NCI-H774 (cell line): Measurements from ENCODE around the gene CACNA2D1.

Source experiments
- DNase-seq: peaks from one replicate; lab custom pipeline; 2025; lab: John Stamatoyannopoulos, UW

The CACNA2D1 gene

DNA sequence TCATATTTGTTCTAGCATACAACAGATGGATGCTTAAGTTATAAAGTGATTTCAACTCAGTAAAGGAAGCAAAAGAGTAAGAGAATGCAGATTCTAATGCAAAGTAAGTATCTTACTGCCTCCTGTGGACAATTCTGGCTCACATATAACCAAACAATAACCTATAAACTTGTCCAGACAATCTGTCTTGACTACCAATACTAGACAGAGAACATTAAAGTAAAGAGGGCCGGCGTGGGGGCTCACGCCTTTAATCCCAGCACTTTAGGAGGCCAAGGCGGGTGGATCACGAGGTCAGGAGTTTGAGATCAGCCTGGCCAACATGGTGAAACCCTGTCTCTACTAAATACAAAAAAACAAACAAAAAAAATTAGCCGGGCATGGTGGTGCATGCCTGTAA is 329.3 kb downstream of the CACNA2D1 start:
- DNase-seq = no peak

DNA sequence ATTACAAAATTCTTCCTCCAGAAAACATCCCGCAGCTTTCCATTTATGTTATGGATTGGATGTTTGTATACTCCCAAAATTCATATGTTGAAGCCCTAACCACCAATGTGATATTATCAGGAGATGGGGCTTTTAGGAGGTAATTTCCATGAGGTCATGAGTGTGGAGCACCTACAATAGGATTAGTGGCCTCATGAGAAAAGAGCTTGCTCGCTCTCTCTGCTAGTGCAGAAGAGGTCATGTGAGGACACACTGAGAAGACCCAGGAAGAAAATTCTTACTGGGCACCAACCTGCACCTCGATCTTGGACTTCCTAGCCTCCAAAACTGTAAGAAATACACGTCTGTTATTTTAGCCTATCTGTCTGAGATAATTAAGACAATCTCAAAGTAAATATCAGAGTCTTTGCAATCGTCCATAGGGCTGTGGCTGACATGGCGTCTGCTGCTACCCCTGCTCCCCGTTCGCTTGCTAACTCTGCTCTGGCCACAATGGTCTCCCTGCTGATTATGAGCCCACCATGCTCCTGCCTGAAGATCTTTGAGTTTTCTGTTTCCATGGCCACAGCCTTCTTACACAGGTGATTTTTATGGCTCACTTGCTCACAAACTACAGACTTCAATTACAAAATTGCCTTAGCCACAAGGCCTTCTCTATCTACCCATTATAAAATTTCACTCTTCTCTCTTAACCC is 333.3 kb downstream of the CACNA2D1 start:
- no peak for DNase-seq

DNA sequence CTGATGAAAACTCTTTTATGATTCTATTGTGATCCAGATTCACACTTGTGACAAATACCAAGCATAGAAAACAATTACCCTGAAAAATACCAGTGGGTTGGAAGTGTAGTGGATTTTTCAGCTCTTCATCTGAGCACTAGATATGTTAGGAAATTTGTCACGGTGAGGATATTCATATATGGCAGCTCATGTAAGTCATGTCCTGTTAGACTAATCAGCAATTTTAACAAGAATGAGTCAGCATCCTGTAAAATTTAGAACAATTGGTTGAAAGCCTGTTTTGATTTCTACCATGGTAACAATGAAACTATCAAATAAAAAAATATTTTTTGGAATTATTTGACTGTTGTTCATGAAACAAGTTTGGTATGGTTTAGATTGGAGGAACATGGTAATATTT is 334.3 kb downstream of the CACNA2D1 start:
- no peak for DNase-seq

GRCh38 chr7:82106201-82106600 is 337.4 kb downstream of the CACNA2D1 start:
- DNase-seq = no peak

GRCh38 chr7:82105463-82105862 is 338.1 kb downstream of the CACNA2D1 start:
- DNase-seq = no peak

DNA sequence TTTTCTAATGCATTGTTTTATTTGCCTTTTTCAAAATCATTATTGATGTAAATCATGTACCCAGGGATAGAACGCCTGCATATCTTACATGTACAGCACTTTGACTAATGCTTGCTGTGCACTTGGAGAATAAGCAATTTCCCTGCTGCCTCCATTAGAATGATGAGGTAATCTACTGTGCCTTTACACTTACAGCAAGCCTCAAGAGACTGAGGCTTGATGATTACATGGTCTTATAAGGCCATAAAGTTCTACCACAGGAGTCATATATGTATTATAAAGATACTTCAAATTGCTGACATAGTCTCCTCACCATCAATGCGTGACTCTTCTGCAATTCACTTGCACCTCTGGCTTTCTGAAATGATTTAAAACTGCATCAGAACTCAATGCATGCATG is 345.2 kb downstream of the CACNA2D1 start:
- DNase-seq = no peak

DNA sequence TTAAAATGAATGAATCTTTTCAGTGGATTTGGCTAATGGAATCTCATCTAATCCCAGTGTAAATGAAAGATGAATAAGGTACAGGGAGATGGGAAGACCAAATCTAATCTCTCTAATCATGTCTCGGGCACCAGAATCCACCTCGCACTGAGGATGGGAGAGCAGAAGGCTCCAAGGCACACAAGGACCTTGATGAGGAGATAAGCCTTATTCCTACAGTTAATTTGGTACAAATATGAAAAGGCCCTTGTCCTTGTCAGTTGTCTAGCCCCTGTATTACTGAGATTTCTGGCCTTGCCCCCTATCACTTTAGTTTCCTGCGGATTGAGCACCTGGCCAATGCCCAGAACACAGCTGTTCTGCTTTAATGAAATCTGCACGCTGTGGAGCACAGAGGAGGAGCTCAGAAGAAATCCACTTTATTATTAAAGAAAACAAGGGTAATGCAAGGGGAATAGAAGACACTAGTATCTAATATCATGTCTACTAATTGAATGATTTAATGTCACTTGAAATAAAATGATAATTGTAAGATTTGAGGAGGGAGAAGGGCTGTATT is 352.4 kb downstream of the CACNA2D1 start:
- no peak for DNase-seq

GRCh38 chr7:82087099-82087498 is 356.5 kb downstream of the CACNA2D1 start:
- DNase-seq = no peak

DNA sequence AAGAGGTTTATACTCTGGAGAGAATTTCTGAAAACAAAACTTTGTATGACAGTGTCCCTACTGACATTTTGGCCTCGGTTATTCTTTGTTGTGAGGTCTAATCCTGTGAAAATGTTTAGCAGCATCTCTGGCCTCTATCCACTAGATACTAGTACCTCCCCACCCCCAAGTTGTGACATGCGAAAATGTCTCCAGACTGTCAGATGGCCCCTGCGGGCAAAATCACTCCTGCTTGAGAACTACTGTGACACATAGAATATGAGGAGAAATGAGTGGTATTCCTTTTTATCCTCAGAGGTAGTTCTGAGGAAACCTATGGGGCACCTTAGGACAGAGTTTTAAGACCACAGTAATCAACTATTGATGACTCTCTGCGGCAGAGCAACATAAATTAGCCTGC is 358.5 kb downstream of the CACNA2D1 start:
- DNase-seq = no peak

DNA sequence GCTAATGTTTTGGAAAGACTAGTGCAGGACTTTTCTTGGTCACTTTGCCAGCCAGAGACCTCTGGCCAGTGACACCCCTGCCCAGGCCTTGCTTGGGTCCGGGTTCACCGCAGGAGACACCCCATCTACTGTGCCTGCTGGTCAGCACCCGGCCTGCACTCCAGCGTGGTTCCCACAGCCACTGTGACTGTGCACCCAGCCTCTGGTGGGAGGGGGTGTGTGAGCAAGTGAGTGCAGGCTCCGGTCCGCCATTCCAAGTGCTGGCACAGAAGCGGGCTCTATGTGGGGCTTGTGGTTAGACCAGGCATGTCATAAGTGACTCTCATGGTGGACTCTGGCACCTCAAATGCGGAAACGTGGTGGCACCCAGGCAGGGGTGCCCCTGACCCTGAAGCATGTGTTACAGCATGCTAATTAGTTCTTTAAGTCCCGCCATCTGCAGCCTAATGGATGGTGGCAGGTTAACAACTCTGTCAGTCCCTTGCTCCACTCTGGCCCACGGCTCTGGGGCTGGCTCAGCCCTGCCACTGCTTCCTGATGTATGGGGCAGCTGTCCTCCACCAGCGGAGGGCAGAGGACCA is 361.8 kb downstream of the CACNA2D1 start:
- DNase-seq = no peak

GRCh38 chr7:82080254-82080927 is 363.2 kb downstream of the CACNA2D1 start:
- DNase-seq = no peak

- DNase-seq = no peak
Measured at GRCh38 chr7:82079527-82079926, 364.1 kb downstream of the CACNA2D1 start.

DNA sequence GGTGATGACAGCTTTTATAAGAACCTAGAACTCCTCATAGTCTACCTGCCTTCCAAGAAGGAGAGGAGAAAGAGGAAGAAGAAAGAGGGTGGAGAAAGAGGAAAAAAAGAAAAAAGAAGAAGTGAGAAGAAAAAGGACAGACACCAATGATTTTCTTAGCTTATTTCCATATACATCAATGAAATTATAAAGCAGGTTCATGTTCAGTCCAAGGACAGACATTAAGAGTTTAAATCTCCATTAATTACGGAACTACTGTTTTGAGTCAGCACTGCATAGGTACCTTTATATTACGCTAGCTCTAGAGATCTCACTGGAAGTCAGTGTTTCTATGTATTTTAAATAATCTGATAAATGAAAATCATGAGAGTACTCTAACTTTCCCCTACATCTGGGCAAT is 364.8 kb downstream of the CACNA2D1 start:
- DNase-seq = no peak

DNA sequence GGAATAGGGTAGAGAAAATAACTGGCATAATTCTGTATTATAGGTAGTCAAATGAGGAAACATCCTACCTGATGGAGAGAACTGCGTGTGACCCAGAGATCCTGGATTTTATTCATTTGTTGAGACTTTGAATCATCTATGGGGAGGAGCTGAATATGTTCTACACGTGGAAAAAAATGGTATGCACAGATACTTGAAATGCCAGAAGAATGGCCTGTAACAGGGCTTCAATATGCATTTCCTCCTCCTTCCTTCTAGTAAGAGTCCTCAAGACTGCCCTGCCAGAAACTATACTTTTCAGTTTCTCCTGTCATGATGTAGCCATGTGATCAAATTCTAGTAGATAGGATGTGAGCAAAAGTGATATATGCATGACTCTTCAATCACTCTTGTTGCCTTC is 372.1 kb downstream of the CACNA2D1 start:
- DNase-seq = no peak

DNA sequence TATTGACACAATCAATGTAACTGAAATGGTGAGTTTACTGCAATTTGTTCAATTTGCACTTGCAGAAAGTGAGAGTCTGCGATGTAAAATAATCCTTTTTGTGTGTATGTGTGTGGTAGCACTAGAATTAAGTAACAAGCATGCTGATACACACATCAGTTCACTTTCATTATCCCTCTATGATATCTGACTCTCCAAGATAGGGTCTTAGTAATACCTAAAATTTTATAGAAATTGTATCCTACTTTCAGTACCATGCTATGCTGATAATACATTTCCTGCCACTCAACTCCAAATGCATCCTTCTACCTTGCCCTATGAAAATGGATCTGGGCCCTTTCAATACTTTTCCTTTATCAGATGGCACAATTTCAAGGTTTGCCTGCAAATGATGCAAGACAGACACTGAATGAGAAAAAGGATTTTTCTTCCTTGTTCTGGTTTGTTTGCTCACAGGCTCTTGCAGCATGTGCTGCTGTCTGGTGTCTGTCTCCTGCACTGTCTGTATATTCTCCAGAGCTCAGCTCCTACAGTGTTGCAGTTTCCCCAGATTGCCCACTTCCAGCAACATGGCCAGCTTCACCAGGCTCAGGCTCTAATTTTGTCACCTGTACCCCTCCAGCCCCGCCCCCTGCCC is 375.8 kb downstream of the CACNA2D1 start:
- no peak for DNase-seq

DNA sequence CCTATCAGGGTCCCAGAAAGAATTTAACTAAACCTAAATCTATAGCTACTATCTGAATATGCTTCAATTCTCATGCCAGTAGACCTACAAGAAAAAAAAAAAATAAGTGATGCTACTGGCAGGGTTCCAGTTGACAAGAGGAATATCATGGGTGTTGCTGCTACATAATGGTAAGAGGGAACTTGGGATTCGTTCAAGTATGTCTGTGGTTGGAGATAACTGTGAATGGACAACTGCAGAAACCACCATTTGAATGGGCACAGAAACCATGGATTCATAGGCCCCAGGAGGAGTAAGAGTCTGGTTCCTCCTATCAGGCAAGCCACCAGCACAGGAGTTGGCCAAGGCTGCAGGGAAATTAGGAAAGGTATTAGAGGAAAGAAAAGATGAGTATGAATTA is 386.1 kb downstream of the CACNA2D1 start:
- no peak for DNase-seq

DNA sequence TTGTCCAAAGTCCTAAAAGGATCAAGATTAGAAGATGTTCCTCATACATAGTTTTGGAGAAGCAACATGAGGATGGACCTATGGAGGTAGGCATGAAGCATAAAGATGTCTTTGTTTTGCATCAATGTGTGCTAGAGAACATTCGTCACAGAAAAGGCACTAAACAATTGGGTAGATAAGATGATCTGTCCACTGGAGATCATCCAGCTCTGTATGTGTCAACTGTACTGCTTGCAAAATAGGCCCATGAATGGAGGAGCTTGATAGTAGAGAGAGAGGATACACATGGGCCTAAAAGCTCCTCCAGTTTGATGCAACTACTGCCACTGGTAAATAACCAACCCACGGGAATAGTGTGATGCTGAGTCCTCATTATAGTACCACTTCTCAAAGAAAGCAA is 387.3 kb downstream of the CACNA2D1 start:
- no peak for DNase-seq

- no peak for DNase-seq
Measured at GRCh38 chr7:82054544-82054943, 389.0 kb downstream of the CACNA2D1 start.

GRCh38 chr7:82053453-82054032 is 390.0 kb downstream of the CACNA2D1 start:
- no peak for DNase-seq

- no peak for DNase-seq
Measured at GRCh38 chr7:82051601-82052000, 392.0 kb downstream of the CACNA2D1 start.

GRCh38 chr7:82050792-82051191 is 392.8 kb downstream of the CACNA2D1 start:
- no peak for DNase-seq

DNA sequence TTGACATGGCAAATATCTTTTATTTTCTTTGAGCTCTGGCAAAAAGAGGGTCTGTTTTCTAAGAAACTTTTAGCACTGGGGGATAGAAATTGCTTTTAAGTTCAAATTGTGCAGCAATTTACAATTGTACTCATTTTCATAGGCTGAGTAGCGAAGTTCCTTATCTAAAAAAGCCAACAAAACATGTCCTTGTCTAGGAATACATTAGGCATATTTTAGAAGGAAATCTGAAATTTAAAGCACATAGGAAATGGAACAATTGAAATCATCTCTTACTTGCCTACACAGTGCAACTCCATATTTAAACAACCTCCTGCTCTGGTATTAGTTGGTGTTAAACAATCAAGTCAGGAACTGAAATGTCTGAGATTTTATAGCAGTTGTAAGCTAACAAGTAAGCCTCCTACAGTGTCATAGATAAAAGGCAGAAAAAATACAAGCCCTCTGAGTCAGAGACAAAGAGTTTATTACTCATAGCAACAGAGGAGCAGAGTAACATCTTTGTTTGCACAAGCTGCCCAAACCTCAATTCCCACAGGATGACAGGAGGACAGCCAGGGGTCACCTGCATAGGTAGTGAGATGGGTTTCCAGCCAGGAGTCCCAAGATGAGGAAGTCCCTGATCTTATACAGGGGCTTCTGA is 393.6 kb downstream of the CACNA2D1 start:
- DNase-seq = no peak
